NCI-H774 (cell line): Measurements from ENCODE around the gene TTLL11.

ENCODE experiments used
- DNase-seq: peaks from one replicate; lab custom pipeline; 2025; lab: John Stamatoyannopoulos, UW

TTLL11 gene

DNA sequence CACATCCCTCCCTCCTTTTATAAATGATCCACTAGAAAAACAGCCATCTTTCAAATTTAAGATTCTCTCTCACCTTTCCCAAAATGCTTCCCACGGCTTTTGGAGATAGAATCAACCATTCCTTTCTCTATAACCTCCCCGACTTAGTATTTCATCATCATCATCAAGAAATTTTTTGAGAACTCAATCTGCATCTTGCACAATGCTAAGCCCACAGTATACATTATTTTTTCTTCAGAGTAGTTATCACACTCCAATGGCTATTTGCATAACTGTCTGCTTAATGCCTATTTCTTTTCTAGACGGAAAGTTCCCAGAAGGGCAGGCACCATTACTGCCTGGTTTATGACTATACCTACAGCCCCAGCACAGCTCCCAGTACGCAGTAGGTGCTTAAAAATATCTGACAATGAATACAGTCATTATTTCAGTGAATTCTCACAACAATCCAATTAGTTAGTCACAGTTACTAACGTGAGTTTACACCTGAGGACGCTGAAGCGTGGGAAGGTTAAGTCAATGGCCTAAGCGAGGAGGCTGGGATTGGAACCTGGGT is 212.7 kb downstream of the TTLL11 start:
- DNase-seq: no peak

DNA sequence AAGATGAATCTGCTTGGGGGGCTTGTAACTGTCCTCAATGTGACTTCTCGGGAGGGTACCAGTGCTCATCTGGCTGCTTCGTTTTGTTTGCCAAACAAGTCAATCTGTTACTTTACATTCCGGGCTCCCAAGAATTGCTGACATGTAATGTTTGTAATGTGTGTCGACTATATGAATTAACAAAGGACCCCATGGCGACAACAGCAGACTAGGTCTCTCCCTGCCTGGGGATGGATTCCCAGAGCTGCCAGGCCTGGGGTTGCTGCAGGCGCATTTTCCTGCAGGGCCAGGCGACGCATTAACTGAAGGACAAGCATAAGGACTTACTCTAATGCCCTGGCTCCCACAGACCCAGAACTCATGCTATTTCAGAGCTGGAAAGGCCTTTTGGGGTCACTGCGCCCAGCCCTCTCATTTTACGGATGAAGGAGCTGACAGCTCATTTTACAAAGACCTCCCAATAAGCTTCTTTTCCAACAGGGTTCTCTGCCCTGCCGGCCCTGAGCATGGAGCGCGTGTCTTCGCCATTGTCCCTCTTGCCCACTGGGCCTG is 214.8 kb downstream of the TTLL11 start:
- DNase-seq: no peak

DNA sequence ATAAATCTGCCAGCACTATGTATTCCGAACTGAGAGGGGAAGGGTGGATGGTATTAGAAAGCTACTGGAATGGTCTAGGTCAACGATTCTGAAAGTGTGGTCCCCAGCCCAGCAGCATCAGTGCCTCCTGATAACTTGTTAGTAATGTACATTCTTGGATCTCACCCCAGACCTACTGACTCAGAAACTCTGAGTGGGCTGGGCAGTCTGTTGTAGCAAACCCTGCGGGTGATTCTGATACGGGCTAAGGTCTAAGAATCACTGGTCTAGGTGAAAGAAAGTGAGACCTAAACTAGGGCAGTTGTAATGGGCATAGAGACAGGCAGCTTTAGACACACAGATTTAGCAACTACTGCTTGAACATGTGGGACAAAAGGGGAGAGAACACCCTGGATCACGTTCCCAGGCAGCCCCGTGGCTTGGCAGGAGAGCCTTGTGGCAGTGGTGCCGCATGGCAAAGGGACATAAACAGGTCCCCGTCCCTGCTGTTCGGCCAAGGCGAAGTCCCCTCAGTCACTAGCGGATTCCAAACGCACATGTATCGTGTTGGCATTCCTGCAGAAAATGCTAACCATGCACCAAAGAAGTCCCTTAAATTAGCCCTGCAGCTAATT is 216.3 kb downstream of the TTLL11 start:
- no peak for DNase-seq

DNA sequence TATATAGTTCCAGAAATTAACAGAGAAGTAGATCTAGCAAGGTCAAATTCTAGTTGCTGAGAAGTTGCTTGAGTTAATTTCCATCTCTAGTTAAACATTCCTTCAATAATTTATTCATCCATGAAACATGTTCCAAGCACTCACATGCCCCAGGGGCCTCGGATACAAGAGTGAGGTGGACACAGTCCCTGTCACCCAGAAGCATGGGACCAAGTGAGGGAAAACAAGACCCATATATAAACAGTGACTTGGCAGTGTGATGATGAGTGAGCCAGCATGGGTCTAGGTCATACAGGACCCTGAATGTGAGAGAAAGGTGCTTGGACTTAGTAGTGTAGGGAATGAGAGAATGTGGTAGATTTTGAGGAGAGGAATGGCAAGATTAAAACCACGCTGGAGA is 216.9 kb downstream of the TTLL11 start:
- no peak for DNase-seq

DNA sequence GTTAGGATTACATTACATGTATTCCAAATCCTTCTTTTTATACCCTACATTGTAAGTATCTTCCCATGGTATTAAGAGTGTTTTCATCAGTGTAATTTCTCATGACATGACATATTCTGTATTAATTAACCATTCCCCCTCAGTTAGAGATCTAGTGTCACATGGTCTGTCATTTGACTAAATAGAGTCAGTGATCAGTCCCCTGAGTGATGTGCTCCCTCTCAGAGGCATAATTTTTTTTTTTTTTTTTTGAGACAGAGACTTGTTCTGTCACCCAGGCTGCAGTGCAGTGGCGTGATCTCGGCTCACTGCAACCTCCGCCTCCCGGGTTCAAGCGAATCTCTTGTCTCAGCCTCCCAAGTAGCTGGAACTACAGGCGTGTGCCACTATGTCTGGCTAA is 218.6 kb downstream of the TTLL11 start:
- DNase-seq: no peak

DNA sequence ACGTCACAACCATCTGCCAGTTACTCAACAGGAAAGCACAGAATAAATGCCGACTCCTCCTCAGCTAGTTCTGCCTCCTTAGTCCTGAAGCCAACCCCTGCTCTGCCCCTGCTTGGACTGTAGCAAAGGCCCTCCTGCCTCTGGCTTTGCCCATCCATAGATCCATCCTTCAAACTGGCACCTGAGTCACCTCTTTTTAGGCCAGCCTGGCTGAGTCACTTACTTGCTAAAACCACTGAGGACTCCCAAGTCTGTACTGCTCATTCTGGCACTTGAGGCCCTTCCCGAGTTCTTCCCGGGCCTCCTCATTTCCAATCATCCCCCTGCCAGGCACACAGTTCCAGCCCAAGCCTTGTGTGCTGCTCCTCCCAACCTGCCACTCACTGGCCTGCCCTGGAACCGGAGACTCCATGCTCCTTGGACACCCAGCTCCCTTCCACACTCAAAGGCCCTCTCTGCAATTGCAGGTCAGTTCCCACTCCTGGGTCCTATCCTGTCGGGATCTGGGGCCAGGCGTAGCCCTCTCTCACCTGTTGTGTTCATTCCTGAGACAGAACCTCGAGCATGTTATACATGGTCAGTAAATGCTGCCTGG is 221.6 kb downstream of the TTLL11 start:
- no peak for DNase-seq

DNA sequence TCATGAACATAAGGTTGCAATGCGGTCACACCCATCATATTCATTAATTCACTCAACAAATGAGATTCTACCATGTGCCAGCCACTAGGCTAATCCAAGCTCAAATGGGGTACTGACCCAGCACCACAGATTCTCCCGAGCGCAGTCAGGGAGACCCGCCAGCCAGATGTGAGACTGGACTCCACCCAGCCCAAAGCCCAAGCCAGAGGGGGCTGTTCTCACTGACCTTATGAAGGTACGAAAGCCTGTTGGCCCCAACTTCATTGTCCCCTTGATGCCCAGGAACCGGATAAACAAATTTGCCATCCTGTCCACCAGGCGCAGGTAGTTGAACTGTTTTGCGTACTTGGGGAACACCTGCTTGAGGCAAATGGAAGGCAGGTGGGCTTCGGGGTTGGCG is 222.8 kb downstream of the TTLL11 start:
- no peak for DNase-seq

DNA sequence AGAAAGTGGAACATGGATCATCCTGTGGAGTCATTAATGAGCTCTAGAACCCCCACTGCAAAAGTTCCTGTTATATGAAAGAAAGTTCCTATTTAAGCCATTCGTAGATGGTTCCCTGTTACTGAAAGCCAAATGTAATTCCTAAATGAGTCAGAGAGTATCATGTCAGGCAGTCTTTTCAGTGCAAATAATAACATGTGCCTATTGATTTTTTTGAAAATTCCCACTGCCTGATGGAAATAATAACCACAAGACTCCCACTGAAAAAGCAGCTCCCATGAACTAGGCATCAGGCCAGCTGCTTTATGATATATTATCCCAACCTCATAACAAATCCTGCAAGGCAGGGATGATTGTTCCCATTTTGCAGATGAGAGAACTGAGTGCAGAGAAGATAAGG is 224.5 kb downstream of the TTLL11 start:
- DNase-seq: no peak

DNA sequence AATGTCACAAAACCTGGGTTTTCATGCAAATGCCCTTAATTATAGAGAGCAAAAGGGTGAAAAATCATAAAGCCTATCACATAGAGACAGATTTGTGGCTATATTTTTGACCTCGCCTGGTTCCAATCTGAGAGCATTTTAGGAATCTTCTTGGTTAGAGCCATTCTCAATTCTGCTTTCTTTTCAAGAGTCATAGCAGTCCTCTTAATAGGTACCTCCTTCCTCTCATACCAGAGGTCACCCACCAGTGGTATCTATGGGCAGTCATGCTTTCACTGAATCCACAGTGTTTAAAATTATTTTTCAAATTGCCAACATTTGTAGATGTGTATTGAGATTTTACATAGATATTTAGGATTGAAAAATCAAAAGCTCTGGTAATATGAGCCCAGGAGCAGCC is 226.2 kb downstream of the TTLL11 start:
- no peak for DNase-seq

DNA sequence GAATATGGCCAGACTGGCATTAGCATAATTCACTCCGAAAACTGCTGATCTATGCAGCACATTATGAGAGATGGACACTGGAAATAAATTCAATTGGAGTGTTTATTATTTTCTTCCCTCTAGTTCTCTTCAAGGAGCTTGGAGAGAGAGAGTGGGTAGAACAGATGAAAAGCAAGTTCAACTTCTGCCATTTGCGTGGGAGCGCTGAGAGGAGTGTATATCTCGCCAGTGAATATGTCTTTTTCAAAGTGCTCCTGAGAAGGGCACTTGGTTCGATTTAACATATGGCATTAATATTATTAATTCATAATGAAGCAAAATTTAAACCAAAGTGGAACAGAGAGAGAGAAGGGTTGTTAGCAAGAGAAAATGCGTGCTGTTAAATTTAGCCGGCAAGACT is 227.2 kb downstream of the TTLL11 start:
- DNase-seq: no peak

DNA sequence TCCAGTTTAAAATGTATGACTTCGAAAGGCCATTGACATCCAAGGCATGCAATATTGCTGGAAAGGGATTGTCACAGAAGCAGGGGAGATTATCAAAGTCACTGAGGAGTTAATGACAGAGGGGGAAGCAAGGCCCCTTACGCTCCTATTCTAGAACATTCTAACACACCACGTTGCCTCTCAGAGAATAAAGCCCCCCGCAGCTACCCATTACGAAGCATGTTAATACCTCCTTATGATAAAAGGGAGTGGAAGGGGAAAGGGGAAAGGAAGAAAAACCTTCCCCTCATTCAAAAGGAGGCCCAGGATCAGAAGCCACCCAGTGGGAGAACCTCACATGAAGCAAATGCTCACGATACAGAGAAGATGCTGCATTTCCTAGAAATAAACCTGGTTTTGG is 228.0 kb downstream of the TTLL11 start:
- DNase-seq: no peak

DNA sequence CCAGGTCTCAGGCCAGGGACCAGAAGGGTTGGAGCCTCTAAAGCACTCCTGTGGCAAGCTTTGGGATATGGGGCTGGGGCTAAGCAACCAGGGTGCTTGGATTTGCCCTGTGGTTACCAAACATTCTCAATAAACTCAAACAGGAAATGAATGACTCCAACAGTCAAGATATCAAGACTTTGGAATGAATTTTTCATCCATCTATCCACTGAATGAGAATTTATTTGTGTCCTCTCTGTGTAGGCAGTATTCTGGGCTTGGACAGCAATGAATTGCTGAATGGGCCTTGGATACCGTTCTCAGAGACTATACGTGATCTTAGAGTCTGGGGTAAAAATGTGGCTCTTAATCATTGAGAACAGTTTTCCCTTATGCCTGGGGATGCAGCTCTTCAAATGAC is 229.2 kb downstream of the TTLL11 start:
- no peak for DNase-seq

DNA sequence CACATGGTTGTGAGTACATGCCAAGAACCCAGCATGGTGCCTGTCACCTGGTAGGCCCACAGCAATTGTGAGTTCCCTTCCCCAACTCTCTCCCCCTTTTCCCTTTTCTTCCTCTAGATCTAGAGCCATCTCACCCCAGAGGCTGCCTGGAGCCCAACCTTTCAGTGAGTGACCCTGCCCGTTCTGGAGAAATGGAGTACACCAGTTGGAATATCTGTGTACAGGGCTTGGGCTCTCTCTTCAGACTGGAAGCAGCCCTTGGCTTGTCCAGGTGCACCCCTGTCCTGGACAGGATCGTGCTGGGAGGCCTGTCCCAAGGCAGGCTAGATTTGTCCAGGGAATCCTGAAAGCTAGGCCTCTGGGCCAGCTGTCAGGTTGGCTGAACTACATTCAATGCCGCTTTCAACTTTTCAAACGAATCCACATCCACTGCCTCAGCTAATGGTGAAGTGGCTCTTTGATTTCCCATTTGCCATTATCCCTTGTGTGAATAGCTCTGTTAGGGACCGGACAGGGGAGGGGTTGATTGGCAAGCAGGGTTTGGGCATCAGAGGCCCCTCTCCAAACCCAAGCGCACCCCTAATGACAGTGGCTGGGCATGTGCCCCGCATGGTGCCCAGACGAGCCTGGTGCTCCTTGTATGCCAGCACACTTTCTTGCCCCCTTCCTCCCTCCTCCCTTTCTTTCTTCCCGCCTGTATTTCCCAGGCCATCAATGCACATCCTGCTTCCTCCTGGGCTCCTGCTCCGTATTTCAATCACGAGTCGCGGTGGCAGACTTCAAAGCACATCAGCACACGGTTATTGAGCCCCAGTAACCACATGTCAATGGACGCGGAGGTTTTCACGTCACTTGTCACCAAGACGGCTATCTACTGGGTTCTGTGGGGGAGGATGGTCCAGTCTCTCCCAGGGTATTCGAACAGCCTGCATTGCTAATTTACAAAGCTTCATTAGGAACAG is 230.5 kb downstream of the TTLL11 start:
- DNase-seq: no peak

DNA sequence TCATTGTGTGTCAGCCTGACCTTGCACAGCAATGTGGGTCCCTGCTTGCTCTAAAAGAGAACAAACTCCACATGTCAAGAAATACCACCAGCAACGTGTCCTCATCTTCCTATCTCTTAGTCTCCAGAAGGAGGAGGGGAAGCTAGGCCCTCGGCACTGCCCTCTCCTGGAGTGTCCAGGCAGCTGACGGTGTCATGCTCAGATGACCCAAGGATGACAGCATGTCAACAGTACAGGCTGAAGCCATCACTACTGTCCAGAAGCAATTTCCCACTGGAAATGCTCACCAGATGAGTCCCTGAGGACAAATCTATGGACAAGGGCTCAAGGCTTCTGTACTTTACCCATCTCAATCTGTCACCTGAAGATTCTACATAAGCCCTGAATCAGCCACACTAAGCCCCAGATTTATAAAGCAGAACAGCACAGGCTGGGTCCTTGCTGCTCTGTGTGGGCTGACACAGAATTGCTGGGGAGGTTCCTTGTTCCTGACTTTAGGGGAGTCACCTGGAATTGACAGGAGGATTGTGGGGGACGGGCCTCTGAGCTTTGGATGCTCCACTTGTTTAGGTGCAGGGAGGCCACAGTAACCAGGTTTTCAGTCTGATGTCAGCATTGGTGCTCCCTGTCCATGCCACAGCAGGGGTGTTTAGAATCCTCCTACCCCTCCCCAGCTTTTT is 231.5 kb downstream of the TTLL11 start:
- no peak for DNase-seq

DNA sequence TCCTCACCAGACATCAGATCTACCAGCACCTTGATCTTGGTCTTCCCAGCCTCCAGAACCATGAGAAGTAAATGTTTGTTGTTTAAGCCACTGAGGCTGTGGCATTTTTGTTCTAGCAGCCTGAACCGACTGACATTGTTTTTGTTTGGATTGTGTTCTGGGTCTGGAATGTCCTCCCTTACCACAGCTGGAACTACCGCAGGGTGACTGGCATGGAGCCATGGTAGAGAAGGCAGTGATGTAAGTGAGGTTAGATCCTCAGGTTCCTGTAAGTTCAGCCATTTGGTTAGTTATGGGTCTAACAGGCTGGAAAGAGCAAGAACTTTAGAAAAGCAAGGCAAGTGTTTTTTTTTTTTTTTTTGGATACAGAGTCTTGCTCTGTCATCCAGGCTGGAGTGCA is 232.4 kb downstream of the TTLL11 start:
- no peak for DNase-seq

DNA sequence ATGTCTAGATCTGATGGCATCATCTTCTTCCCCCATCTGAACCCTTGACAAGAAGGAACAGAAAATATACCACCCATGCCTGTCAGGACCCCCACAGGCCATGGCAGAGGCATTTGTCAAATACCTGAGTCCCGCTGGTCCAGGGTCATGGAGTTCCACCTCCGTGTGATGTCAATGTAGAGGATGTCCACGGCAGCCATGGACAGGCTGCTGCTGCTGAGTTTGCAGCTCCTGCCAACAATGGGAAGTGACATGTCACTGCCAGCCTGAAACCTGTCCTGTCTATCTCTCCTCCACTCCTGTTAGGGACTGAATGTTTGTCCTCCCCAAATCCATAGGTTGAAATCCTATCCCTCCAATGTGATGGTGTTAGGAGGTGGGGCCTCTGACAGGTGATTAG is 232.9 kb downstream of the TTLL11 start:
- DNase-seq: no peak

DNA sequence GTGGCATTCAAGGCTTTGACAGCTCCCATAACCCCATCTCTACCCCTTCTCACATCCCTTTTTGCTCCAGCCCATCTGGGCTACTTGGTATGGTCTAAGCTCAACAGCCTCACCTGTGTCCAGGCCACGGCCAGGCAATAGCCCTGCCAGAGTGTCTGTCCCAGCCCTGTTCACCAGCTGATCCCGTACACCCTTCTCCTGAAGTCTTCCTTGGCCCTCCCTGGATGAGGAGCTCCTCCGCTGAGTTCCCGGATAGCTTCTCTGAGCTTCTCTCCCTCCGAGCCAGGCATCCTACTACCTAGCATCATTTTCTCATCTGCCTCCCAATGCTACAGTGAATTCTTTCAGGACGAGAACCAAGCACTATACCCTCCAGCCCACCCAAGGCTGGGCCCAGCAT is 233.5 kb downstream of the TTLL11 start:
- no peak for DNase-seq

DNA sequence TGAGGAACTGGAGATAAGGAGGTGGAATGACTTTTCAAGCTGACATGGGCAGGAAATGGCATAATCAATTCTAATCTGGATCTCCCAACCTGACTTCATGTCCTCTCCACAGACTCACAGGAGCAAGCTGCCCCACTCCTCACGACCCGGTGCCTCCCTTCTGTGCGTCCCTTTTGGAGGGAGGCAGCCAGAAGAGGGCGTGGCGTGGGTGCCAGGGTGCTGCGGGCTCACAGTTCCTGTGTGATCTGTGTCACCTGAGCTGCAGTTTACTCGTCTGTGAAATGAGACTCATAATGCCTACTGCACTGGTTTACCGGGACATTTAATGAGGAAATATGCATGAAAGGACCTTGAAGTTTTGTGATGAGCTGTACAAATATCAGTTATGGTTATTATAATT is 234.3 kb downstream of the TTLL11 start:
- no peak for DNase-seq

DNA sequence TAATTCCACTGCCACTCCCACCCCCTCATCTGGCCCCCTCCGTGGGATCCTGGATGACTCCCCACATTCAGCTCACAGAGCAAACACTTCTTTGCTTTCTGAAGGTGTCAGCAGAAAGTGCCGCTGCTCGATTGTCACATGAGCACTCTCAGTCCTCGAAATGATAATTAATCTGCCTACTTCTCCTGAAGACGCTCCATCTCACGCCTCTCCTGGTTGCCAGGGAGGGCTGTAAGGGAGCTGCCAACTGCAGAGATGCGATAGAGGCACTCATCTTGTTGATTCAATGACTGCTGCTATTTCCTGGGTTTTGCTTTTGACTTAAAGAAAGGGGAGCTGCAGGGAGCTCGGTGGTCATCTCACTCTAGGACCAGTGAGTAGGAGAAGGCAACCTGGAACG is 235.2 kb downstream of the TTLL11 start:
- DNase-seq: peak; percentile 38

DNA sequence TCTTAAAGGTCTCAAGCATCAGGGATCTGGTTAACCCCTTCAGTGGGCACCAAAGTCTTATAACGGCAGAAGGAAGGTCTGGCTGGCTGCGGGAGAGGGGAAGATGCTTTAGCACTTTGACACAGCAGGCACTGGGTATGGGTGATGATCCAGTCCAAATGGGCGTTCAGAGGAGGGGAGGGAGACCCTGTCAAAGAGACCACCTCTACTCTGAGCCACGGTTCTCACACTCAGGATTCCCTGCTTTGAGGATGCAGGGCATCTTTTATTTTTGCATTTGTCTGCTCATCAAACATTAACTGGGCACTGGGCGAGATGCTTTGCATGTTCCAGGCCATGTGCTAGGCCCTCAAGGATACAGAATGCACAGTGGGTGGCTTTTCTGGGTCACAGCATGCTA is 237.6 kb downstream of the TTLL11 start:
- no peak for DNase-seq

DNA sequence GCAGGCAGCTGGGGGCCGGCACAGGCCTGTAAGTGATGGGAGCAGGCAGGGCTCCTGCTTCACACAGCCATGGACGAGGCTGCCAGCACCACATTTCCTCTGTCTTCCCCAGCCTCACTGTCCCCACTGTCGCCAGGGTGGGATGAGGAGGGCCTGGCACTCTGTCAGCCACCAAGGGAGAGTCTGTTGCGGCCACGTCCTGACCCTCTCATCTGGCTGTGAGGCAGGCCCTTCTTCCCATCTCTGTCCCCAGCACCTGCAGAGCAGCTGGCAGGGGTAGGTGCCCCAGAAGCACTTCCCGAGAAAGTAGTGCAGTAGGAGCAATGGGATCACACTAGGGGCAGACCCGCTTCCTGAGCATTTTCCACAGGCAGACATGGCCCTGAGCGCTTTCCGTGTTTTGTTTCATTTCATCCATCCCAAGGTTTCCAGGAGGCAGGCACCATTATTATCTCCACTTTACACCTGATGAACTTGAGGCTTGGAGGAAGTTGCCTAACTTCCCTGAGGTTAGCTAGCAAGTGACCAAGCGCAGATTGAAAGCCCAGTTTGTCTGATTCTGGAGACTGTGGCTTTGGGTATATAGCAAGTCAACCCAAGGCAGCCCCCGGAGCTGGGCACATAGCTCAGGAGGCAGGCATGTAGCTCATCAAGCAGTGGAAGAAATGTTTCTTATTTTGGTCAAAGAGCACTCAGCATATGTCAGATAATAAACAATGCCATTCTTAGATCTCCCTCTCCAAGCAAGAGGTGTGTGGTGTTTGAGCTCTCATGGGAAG is 239.3 kb downstream of the TTLL11 start:
- DNase-seq: no peak
